Left ventricle myocardium inferior (tissue), 1 donor: ENCODE measurements around the gene TNIK. TPM values are rescaled to one million over a fixed set of nuclear protein-coding genes. Genes with fewer than 3 reads are reported as not detected.
"Not testable (repeated sequence)": the region's sequence is repeated elsewhere in the genome, so short reads cannot be mapped to it uniquely, and the experiment has no call there.

Source experiments
- DNase-seq: peaks from one replicate; pipeline ENCODE4 v3.0.0-alpha.2; 2020
- H3K27ac ChIP-seq: fragments of 200-600 bp; replicated peaks from 2 replicates; pipeline ENCODE4 v1.8.0; 2021
- H3K27me3 ChIP-seq: fragments of 200-600 bp; 2 replicates; pipeline ENCODE4 v1.8.0; 2021; ENCODE audit warnings: low read depth
- H3K36me3 ChIP-seq: fragments of 200-600 bp; 2 replicates; pipeline ENCODE4 v1.8.0; 2021
- H3K4me1 ChIP-seq: fragments of 200-600 bp; 2 replicates; pipeline ENCODE4 v1.8.0; 2021
- H3K4me3 ChIP-seq: fragments of 200-600 bp; 2 replicates; pipeline ENCODE4 v1.8.0; 2021; ENCODE audit warnings: mild to moderate bottlenecking, moderate library complexity
- H3K9me3 ChIP-seq: fragments of 200-600 bp; replicated peaks from 2 replicates; pipeline ENCODE4 v1.8.0; 2021
- intact Hi-C: fragments of 100-400 bp; cut with micrococcal nuclease; formaldehyde crosslinking; loops from one replicate; pipeline ENCODE4 v1.11.0; 2022
- total RNA-seq: library from RNA; stranded (reverse); fragmentation: NEBNext Ultra II Directional; extraction: Animal tissue kit (Norgen Biotek cat#: 25700); gene quantifications from one replicate; pipeline ENCODE4 v1.2.1, GENCODE V29; 2021
- TF ChIP-seq, protein P1 (sequence below): fragments of 200-600 bp; IDR thresholded peaks from 2 replicates; pipeline ENCODE4 v1.8.0; 2021; ENCODE audit warnings: antibody characterized with exemption, mild to moderate bottlenecking, borderline replicate concordance
- donor health status: DM: no; HTN: yes; CAD: no; lungs with severe emphysema.

Gene TNIK
- total RNA-seq, 1 donor from 2014 or later, result 28.6 TPM

DNA sequence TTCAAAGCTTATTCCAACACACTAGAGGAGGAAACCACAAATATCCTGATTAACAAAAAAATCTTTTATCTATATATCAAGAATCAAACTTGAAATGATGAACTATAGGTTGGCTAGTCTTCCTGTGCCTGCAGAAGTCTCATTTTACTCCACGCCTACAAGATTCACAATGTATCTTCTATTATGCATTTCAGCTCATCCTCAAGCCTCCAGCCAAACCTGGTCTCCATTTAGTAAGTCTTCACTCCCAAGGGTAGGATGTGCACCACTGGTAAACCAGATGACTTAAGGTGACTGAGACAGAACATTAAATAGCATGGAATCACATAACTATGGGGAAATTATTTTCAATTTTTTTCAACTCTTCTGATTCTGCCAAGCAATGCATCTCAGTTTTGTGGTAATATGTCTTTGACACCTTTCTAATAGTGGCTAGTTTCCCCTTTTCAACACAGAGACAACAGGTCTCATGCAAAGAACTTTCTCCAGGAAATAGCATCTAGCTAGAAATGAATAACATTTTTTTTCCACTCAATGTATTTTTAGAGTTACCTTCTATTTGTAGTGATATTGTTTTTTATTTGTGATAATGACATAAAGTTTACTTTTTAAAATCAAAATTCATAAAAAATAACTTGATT, 166.9 kb downstream of the TNIK start:
- no peaks in the 10 kb centered on the region for H3K27me3 ChIP-seq
- H3K27ac ChIP-seq, result peak overlapping the region; percentile 90
- peaks cover 54% of the 10 kb centered on the region for H3K4me1 ChIP-seq
- TF ChIP-seq, protein P1, sequence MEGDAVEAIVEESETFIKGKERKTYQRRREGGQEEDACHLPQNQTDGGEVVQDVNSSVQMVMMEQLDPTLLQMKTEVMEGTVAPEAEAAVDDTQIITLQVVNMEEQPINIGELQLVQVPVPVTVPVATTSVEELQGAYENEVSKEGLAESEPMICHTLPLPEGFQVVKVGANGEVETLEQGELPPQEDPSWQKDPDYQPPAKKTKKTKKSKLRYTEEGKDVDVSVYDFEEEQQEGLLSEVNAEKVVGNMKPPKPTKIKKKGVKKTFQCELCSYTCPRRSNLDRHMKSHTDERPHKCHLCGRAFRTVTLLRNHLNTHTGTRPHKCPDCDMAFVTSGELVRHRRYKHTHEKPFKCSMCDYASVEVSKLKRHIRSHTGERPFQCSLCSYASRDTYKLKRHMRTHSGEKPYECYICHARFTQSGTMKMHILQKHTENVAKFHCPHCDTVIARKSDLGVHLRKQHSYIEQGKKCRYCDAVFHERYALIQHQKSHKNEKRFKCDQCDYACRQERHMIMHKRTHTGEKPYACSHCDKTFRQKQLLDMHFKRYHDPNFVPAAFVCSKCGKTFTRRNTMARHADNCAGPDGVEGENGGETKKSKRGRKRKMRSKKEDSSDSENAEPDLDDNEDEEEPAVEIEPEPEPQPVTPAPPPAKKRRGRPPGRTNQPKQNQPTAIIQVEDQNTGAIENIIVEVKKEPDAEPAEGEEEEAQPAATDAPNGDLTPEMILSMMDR, result no peak
- H3K4me3 ChIP-seq, result no peak overlapping the region
- intact Hi-C loops, result no loop called here
- no peaks in the 10 kb centered on the region for H3K36me3 ChIP-seq
- no peak for DNase-seq
- H3K9me3 ChIP-seq, result no peaks in the 10 kb centered on the region

DNA sequence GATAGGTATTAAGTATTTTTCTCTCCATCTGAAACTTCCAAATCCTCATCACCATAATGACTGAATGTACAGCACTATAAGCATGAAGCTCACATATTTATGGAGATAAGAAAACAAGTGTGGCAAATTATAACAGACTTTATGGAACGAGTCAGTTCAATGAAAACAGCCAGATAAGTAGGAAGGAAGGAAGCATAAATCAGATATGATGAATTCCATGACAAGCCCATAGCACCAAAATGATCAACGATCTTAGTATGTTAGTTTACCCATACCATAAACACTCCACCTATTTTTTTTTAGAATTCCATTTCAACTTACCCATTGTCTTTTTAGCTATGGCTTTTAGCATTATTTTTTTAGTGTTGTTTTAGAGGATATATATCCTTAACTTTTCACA, 169.5 kb downstream of the TNIK start:
- Histone ChIP-seq H3K36me3 (no peaks in the 10 kb centered on the region), H3K4me1 (peaks cover 34% of the 10 kb centered on the region), H3K27ac (no peak overlapping the region), H3K27me3 (no peaks in the 10 kb centered on the region), H3K4me3 (no peak overlapping the region), H3K9me3 (no peaks in the 10 kb centered on the region)
- no peak for DNase-seq
- TF ChIP-seq, protein P1, result no peak
- intact Hi-C loops, result no loop called here

DNA sequence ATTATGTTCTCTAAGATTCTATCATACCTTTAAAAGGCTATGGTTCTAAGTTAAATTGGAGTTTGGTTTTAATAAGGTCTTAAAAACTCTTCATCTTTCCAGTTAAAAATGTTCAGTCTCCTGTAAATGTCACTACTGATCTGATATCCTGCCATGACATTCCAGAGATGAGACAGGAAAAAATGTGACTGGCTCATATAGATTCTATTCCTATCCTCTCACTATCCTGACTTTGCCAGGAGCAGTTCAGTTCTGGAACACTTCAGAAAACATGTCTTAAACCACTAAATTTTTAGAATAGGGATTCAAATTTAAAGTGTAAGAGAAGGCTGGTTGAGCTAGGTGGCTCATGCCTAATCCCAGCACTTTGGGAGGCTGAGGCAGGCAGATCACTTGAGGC, 170.9 kb downstream of the TNIK start:
- H3K27ac ChIP-seq, result no peak overlapping the region
- TF ChIP-seq, protein P1, result no peak
- no peaks in the 10 kb centered on the region for H3K36me3 ChIP-seq
- no peak for DNase-seq
- intact Hi-C loops, result no loop called here
- no peaks in the 10 kb centered on the region for H3K27me3 ChIP-seq
- no peaks in the 10 kb centered on the region for H3K9me3 ChIP-seq
- H3K4me1 ChIP-seq, result peaks cover 31% of the 10 kb centered on the region
- H3K4me3 ChIP-seq, result no peak overlapping the region

DNA sequence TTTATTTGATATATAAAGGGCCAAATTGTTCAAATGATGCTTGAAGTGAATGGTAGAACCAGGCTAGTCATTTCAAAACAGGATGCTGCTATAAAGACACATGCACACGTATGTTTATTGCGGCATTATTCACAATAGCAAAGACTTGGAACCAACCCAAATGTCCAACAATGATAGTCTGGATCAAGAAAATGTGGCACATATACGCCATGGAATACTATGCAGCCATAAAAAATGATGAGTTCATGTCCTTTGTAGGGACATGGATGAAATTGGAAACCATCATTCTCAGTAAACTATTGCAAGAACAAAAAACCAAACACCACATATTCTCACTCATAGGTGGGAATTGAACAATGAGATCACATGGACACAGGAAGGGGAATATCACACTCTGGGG, 172.4 kb downstream of the TNIK start:
- H3K27ac ChIP-seq, H3K4me3 ChIP-seq, H3K36me3 ChIP-seq, H3K9me3 ChIP-seq, intact Hi-C loops, DNase-seq, H3K27me3 ChIP-seq: not testable (repeated sequence)
- H3K4me1 ChIP-seq, result peaks cover 45% of the 10 kb centered on the region

DNA sequence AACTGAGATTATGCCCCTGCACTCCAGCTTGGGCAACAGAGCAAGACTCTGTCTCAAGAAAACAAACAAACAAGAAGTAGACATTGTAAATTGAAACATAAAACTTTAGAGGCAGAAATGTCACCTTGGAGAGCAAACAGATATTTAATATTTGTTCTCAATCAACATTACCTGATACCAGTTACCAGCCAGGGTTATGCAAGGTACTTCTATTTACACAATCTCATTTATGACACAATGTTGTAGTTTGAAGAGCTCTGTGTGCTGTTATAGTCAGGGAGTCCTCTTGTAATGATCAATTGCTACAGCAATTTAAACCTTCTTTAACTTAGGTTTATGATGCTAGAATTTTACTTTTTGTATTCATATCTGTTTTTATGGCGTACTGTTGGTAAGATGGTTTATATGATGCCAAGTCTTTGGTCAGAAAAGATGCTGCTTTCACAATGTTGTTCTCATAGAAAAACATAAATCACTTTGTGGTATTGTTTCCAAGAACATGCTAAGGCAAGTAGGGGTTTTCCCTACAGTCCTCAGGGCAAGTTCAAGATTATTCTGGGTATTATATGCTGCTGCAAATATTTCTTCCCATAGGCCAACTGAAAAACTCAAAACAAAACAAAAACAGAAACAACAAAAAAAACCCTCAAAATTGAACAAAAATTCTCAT, 173.5 kb downstream of the TNIK start:
- Histone ChIP-seq H3K4me1 (peaks cover 56% of the 10 kb centered on the region), H3K27me3 (no peaks in the 10 kb centered on the region)
- intact Hi-C loops, result no loop called here

DNA sequence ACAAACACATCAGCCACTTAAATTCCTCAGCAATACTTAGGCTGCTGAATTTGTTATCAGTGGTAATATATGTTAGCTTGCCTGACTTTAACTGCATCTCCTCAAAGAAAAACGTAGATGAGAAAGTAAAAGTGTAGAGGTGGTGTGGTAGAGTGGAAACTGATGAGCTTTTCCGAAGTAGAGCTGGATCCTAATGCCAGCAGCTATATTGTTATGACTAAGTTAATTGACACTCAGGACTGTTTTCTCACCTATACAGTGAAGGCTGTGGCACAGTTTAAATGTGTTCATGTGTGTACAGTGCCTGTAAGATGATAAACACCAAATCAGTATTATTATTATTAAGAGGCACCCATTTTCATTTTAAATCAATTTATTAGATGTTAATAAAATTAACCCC, 174.9 kb downstream of the TNIK start:
- H3K27ac ChIP-seq, result no peak overlapping the region
- no peak for DNase-seq

More for the DNA sequence above, 173.5 kb downstream of the TNIK start:
- TF ChIP-seq, protein P1, result no peak
- Histone ChIP-seq H3K9me3 (no peaks in the 10 kb centered on the region), H3K4me3 (no peak overlapping the region), H3K27ac (no peak overlapping the region), H3K36me3 (no peaks in the 10 kb centered on the region)
- no peak for DNase-seq

More for the DNA sequence above, 174.9 kb downstream of the TNIK start:
- Histone ChIP-seq H3K36me3 (no peaks in the 10 kb centered on the region), H3K4me3 (no peak overlapping the region), H3K27me3 (no peaks in the 10 kb centered on the region), H3K9me3 (no peaks in the 10 kb centered on the region), H3K4me1 (peaks cover 57% of the 10 kb centered on the region)
- TF ChIP-seq, protein P1, result no peak
- intact Hi-C loops, result no loop called here
